CD4-positive, alpha-beta T cell (primary cell): ENCODE data around the gene UGT2A3. TPM values are rescaled to one million over a fixed set of nuclear protein-coding genes. Genes with fewer than 3 reads are reported as not detected.

Experiments
- ATAC-seq: fragments of 200-7000 bp; cut with Tn5 transposase; one replicate; pipeline ENCODE4 v1.10.0; 2022; ENCODE audit warnings: mild to moderate bottlenecking; ENCODE audit not compliant: poor library complexity
- CTCF ChIA-PET: fragments of 350-600 bp; sonication (Branson Sonifier 250); formaldehyde crosslinking; loops from one replicate; lab custom pipeline; 2021; ENCODE audit warnings: antibody characterized with exemption, inconsistent platforms; lab: Charles Lee
- POLR2A ChIA-PET: fragments of 350-600 bp; sonication (Branson Sonifier 250); formaldehyde crosslinking; loops from one replicate; lab custom pipeline; 2021; ENCODE audit warnings: antibody characterized with exemption, inconsistent platforms; lab: Charles Lee
- DNase-seq, 14 experiments: peaks; one replicate each; pipeline ENCODE4 v3.0.0-alpha.2; 2013 to 2020; ENCODE audit warnings: mixed read lengths in 2 of 14
- H3K27ac ChIP-seq, 2 donors: one replicate each; pipeline versions ENCODE4 v1.5.1 to v1.7.0; 2013; ENCODE audit warnings: low read length in 2 of 2, low read depth in 1 of 2, mild to moderate bottlenecking in 1 of 2
- H3K27me3 ChIP-seq, 2 experiments: 1 replicate in 1 of 2; 2 replicates in 1 of 2; pipeline versions ENCODE4 v1.6.1 to v1.7.0; 2013; ENCODE audit warnings: low read length in 2 of 2, control low read depth in 1 of 2, mild to moderate bottlenecking in 1 of 2, moderate library complexity in 1 of 2; ENCODE audit not compliant: insufficient read depth in 2 of 2, control insufficient read depth in 1 of 2
- H3K36me3 ChIP-seq: one replicate; pipeline ENCODE4 v1.6.1; 2013; ENCODE audit warnings: low read length, control low read depth; ENCODE audit not compliant: insufficient read depth
- H3K4me1 ChIP-seq: one replicate; pipeline ENCODE4 v1.6.1; 2013; ENCODE audit warnings: low read length, control low read depth; ENCODE audit not compliant: insufficient read depth
- H3K4me3 ChIP-seq: one replicate; pipeline ENCODE4 v1.5.1; 2013; ENCODE audit warnings: mild to moderate bottlenecking, low read length, moderate library complexity
- H3K9me3 ChIP-seq, 2 experiments: 1 replicate in 1 of 2; 2 replicates in 1 of 2; pipeline versions ENCODE4 v1.6.1 to v1.7.0; 2013; ENCODE audit warnings: low read length in 2 of 2, mild to moderate bottlenecking in 2 of 2, control low read depth in 1 of 2, moderate library complexity in 1 of 2; ENCODE audit not compliant: control insufficient read depth in 1 of 2, insufficient read depth in 1 of 2
- H3K27ac Mint-ChIP-seq: one replicate; pipeline ENCODE4 v1.8.0; 2020; ENCODE audit warnings: mixed read lengths
- H3K27me3 Mint-ChIP-seq: one replicate; pipeline ENCODE4 v1.8.0; 2021; ENCODE audit warnings: mixed read lengths
- H3K36me3 Mint-ChIP-seq: one replicate; pipeline ENCODE4 v1.8.0; 2021; ENCODE audit warnings: low read depth, mixed read lengths
- H3K4me1 Mint-ChIP-seq: one replicate; pipeline ENCODE4 v1.8.0; 2021; ENCODE audit warnings: low read depth, mixed read lengths
- H3K4me3 Mint-ChIP-seq: one replicate; pipeline ENCODE4 v1.8.0; 2020; ENCODE audit warnings: mild to moderate bottlenecking, mixed read lengths
- H3K9me3 Mint-ChIP-seq: one replicate; pipeline ENCODE4 v1.8.0; 2020; ENCODE audit warnings: mixed read lengths
- intact Hi-C, 2 experiments: fragments of 100-400 bp; cut with DNase I in 1 of 2; cut with micrococcal nuclease in 1 of 2; formaldehyde crosslinking; loops; one replicate each; pipeline versions ENCODE4 v1.15.1 to v1.9.0; 2023 to 2025; cut with DNase I, micrococcal nuclease
- total RNA-seq, 174 experiments: library from RNA in 2 of 174; stranded (reverse) in 2 of 174; gene quantifications; one replicate each; pipeline ENCODE4 v1.2.3 and lab custom pipeline; 2021 to 2026
- TF ChIP-seq, protein P1 (sequence below): fragments of 200-600 bp; IDR thresholded peaks from one replicate; pipeline ENCODE4 v1.8.0; 2022; ENCODE audit warnings: antibody characterized with exemption, mild to moderate bottlenecking

Gene UGT2A3
- total RNA-seq, 2 experiments from 2014 or later = not detected

DNA sequence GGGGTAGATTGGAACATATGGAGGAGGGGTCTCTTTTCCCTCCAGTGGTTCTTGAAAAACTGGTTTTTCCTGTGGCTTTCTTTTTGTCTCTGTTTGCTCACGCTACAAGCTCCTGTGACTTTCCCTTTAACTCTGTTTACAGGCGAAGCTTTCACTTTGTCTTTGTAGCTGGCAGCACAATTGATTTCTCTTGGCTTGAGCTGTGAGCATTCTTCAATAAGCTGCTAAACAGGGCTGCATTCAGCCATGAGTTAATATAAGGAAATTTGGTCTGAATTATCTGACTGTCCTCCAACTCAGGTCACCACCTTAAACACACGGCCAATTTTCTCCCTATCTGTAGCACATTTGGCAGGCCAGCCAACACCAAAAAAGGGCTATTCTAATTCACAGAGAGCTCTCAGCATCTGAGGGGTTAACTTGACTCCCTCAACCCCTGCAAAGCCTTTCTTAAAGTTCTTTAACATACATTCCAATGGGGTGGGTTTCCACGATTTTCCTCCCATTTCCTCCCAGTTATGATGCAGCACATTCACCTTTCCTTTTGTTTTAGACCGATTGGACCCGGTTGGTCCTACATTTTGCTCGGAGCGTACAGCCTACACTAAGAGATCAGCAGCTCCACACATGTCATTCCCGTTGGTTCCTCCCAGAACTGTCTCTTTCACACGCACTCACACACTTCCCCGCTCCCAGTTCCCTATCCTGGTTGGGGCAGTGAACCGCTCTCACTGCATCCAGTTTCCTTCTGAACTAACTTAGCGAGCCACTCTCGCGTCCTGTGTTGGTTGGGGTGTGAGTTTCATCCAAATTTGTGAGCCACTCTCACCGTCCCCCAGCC lies 45.4 kb downstream of the UGT2A3 start:
- Mint-ChIP-seq H3K27me3 (peaks cover 9% of the 10 kb centered on the region), H3K4me1 (no peaks in the 10 kb centered on the region), H3K4me3 (no peak overlapping the region)

DNA sequence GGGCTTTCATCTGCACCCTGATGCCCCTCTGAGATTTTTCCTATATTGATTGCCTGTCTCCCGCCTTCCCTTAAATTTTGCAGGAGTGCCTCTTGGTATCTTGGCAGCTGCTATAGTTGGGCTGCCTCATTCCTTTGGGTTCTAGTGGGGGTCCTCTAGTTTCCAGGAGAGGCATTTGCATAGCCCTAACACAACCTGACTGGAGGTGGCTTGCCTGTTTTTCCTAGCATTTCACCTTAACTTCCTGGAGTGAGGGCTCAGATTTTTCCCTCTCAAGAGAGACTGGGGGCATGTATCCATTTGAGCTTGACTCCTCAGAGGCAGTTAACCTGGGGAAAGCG lies 46.0 kb downstream of the UGT2A3 start:
- intact Hi-C loops = no loop called here
- H3K36me3 ChIP-seq = no peaks in the 10 kb centered on the region
- H3K27me3 Mint-ChIP-seq = peaks cover 9% of the 10 kb centered on the region
- H3K4me1 Mint-ChIP-seq = no peaks in the 10 kb centered on the region
- ChIA-PET POLR2A (no interaction called here), CTCF (no interaction called here)
- no peaks in the 10 kb centered on the region for H3K36me3 Mint-ChIP-seq
- H3K9me3 Mint-ChIP-seq = no peaks in the 10 kb centered on the region
- peaks cover 0 to 8% of the 10 kb centered on the region in 2 experiments for H3K9me3 ChIP-seq
- no peak for DNase-seq
- no peak overlapping the region for H3K4me3 ChIP-seq
- no peak overlapping the region for H3K27ac ChIP-seq
- ATAC-seq = no peak
- H3K27me3 ChIP-seq = no peaks in the 10 kb centered on the region
- no peaks in the 10 kb centered on the region for H3K4me1 ChIP-seq
- H3K4me3 Mint-ChIP-seq = no peak overlapping the region
- no peak overlapping the region for H3K27ac Mint-ChIP-seq
- TF ChIP-seq, protein P1, sequence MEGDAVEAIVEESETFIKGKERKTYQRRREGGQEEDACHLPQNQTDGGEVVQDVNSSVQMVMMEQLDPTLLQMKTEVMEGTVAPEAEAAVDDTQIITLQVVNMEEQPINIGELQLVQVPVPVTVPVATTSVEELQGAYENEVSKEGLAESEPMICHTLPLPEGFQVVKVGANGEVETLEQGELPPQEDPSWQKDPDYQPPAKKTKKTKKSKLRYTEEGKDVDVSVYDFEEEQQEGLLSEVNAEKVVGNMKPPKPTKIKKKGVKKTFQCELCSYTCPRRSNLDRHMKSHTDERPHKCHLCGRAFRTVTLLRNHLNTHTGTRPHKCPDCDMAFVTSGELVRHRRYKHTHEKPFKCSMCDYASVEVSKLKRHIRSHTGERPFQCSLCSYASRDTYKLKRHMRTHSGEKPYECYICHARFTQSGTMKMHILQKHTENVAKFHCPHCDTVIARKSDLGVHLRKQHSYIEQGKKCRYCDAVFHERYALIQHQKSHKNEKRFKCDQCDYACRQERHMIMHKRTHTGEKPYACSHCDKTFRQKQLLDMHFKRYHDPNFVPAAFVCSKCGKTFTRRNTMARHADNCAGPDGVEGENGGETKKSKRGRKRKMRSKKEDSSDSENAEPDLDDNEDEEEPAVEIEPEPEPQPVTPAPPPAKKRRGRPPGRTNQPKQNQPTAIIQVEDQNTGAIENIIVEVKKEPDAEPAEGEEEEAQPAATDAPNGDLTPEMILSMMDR = no peak

More for the DNA sequence above, 45.4 kb downstream of the UGT2A3 start:
- Histone ChIP-seq H3K27ac (no peak overlapping the region), H3K27me3 (no peaks in the 10 kb centered on the region), H3K36me3 (no peaks in the 10 kb centered on the region), H3K9me3 (peaks cover 0 to 7% of the 10 kb centered on the region in 2 experiments), H3K4me3 (no peak overlapping the region), H3K4me1 (no peaks in the 10 kb centered on the region)
- POLR2A ChIA-PET = no interaction called here
- ATAC-seq = no peak
- DNase-seq = no peak
- TF ChIP-seq, protein P1 = no peak
- intact Hi-C loops = no loop called here
- no peaks in the 10 kb centered on the region for H3K36me3 Mint-ChIP-seq
- no peak overlapping the region for H3K27ac Mint-ChIP-seq
- CTCF ChIA-PET = no interaction called here
- H3K9me3 Mint-ChIP-seq = no peaks in the 10 kb centered on the region

DNA sequence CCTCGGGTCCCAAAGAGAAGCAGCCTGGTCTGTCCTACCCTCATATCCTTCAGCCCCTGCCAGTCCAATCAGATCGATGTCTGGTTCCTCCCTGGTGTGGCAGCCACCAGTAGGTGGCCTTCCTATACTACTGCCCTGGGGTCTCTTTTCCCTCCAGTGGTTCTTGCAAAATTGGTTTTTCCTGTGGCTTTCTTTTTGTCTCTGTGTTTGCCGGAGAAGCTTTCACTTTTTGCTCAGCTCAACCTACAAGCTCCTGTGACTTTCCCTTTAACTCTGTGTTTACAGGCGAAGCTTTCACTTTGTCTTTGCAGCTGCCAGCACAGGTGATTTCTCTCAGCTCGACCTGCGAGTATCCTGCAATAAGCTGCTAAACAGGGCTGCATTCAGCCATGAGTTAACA lies 46.8 kb downstream of the UGT2A3 start:
- POLR2A ChIA-PET = no interaction called here
- Histone ChIP-seq H3K9me3 (peaks cover 0 to 8% of the 10 kb centered on the region in 2 experiments), H3K27me3 (no peaks in the 10 kb centered on the region), H3K4me3 (no peak overlapping the region), H3K4me1 (no peaks in the 10 kb centered on the region), H3K27ac (no peak overlapping the region), H3K36me3 (no peaks in the 10 kb centered on the region)
- no peak for DNase-seq
- no peaks in the 10 kb centered on the region for H3K4me1 Mint-ChIP-seq
- H3K27ac Mint-ChIP-seq = no peak overlapping the region
- ATAC-seq = no peak
- H3K4me3 Mint-ChIP-seq = no peak overlapping the region
- no peaks in the 10 kb centered on the region for H3K9me3 Mint-ChIP-seq
- H3K27me3 Mint-ChIP-seq = peaks cover 9% of the 10 kb centered on the region
- intact Hi-C loops = no loop called here
- TF ChIP-seq, protein P1 = no peak
- no peaks in the 10 kb centered on the region for H3K36me3 Mint-ChIP-seq
- CTCF ChIA-PET = no interaction called here
